SK-N-SH (cell line): ENCODE data around the gene ARHGAP15. TPM values are rescaled to one million over a fixed set of nuclear protein-coding genes. Genes with fewer than 3 reads are reported as not detected.

Experiments
- CTCF ChIA-PET: fragments of 300-600, 350-600 bp; formaldehyde crosslinking; extraction: SDS; loops from one replicate; lab custom pipeline; 2021; lab: Yijun Ruan, JAX
- POLR2A ChIA-PET: fragments of 350-600 bp; sonication (Branson Sonifier 250); formaldehyde crosslinking; extraction: SDS; loops from one replicate; lab custom pipeline; 2020; ENCODE audit warnings: antibody characterized with exemption, inconsistent platforms; lab: Yijun Ruan, JAX
- DNase-seq: peaks from one replicate; pipeline ENCODE4 v3.0.0; 2012
- H2AFZ ChIP-seq: fragments of 200-600 bp; sonication (generic); 2 replicates; pipeline ENCODE4 v1.8.1; 2016; ENCODE audit warnings: antibody characterized with exemption, mild to moderate bottlenecking, low read depth
- H3F3A ChIP-seq: fragments of 200-600 bp; sonication (generic); replicated peaks from 2 replicates; pipeline ENCODE3; 2016; ENCODE audit warnings: antibody characterized with exemption, mild to moderate bottlenecking; ENCODE audit not compliant: insufficient read depth
- H3K27ac ChIP-seq, 2 experiments: fragments of 200-500 bp in 1 of 2; fragments of 200-600 bp in 1 of 2; sonication (Bioruptor generic) in 1 of 2; sonication (generic), shearing (Covaris generic) in 1 of 2; 2 replicates each; pipeline versions ENCODE4 v1.5.1 to v1.6.1; 2014 to 2016; ENCODE audit warnings: low read depth in 2 of 2, inconsistent platforms in 1 of 2, low read length in 1 of 2, mild to moderate bottlenecking in 1 of 2, mixed read lengths in 1 of 2
- H3K27me3 ChIP-seq: fragments of 200-600 bp; sonication (generic), shearing (Covaris generic); 2 replicates; pipeline ENCODE4 v1.6.1; 2016; ENCODE audit warnings: mixed run types; ENCODE audit not compliant: insufficient read depth
- H3K36me3 ChIP-seq, 2 experiments: fragments of 200-500 bp in 1 of 2; fragments of 200-600 bp in 1 of 2; sonication (Bioruptor generic) in 1 of 2; sonication (generic) in 1 of 2; replicated peaks in 1 of 2; 2 replicates each; pipeline versions ENCODE3 to v1.5.1; 2014 to 2016; ENCODE audit warnings: low read length in 1 of 2, mild to moderate bottlenecking in 1 of 2; ENCODE audit not compliant: insufficient read depth in 2 of 2, control insufficient read depth in 1 of 2
- H3K4me1 ChIP-seq, 2 experiments: fragments of 200-500 bp in 1 of 2; fragments of 200-600 bp in 1 of 2; sonication (Bioruptor generic) in 1 of 2; sonication (generic), shearing (Covaris generic) in 1 of 2; 2 replicates each; pipeline versions ENCODE4 v1.5.1 to v1.6.1; 2014 to 2016; ENCODE audit warnings: low read depth in 1 of 2, low read length in 1 of 2, mixed run types in 1 of 2; ENCODE audit not compliant: insufficient read depth in 2 of 2, control insufficient read depth in 1 of 2
- H3K4me2 ChIP-seq: fragments of 200-600 bp; sonication (generic), shearing (Covaris generic); 2 replicates; pipeline ENCODE4 v1.6.1; 2017; ENCODE audit warnings: mixed run types
- H3K4me3 ChIP-seq, 2 experiments: fragments of 200-500 bp in 1 of 2; fragments of 200-600 bp in 1 of 2; sonication (Bioruptor generic) in 1 of 2; sonication (generic), shearing (Covaris generic) in 1 of 2; 2 replicates each; pipeline versions ENCODE4 v1.5.1 to v1.8.1; 2014 to 2016; ENCODE audit warnings: low read depth in 2 of 2, inconsistent platforms in 1 of 2, low read length in 1 of 2, mild to moderate bottlenecking in 1 of 2, mixed read lengths in 1 of 2, moderate library complexity in 1 of 2
- H3K79me2 ChIP-seq: fragments of 200-600 bp; sonication (generic); 2 replicates; pipeline ENCODE4 v1.8.1; 2017; ENCODE audit warnings: mild to moderate bottlenecking; ENCODE audit not compliant: insufficient read depth
- H3K9ac ChIP-seq: fragments of 200-600 bp; sonication (generic); 2 replicates; pipeline ENCODE4 v1.6.1; 2017; ENCODE audit warnings: mixed run types
- H3K9me2 ChIP-seq: fragments of 200-600 bp; sonication (generic); 2 replicates; pipeline ENCODE4 v1.6.1; 2017; ENCODE audit warnings: mixed run types
- H3K9me3 ChIP-seq: fragments of 200-600 bp; sonication (generic); 2 replicates; pipeline ENCODE4 v1.6.1; 2017; ENCODE audit warnings: mixed run types, mild to moderate bottlenecking, moderate library complexity
- H4K20me1 ChIP-seq: fragments of 200-600 bp; sonication (generic); 2 replicates; pipeline ENCODE4 v1.6.1; 2017; ENCODE audit warnings: mild to moderate bottlenecking, mixed run types; ENCODE audit not compliant: insufficient read depth
- EZH2phosphoT487 ChIP-seq: fragments of 200-600 bp; sonication (generic); IDR thresholded peaks from 2 replicates; pipeline ENCODE4 v1.6.1; 2017; ENCODE audit warnings: low read depth, mixed run types, mild to moderate bottlenecking, antibody characterized with exemption, moderate library complexity, borderline replicate concordance
- FOSL2 ChIP-seq: IDR thresholded peaks from 2 replicates; pipeline ENCODE4 v1.4.0; 2012; ENCODE audit warnings: low read depth, mild to moderate bottlenecking, moderate library complexity, borderline replicate concordance
- JUND ChIP-seq: IDR thresholded peaks from 2 replicates; pipeline ENCODE4 v1.4.0; 2012
- MAX ChIP-seq: IDR thresholded peaks from 2 replicates; pipeline ENCODE4 v1.4.0; 2012; ENCODE audit warnings: low read depth
- MEF2A ChIP-seq: IDR thresholded peaks from 2 replicates; pipeline ENCODE4 v1.4.0; 2012; ENCODE audit warnings: low read depth, borderline replicate concordance
- RAD21 ChIP-seq: IDR thresholded peaks from 2 replicates; pipeline ENCODE4 v1.6.1; 2012; ENCODE audit warnings: mild to moderate bottlenecking, low read length
- SIN3A ChIP-seq: IDR thresholded peaks from 2 replicates; pipeline ENCODE4 v1.6.1; 2012; ENCODE audit warnings: low read depth, mild to moderate bottlenecking, low read length, moderate library complexity, borderline replicate concordance
- SMC3 ChIP-seq: IDR thresholded peaks from 2 replicates; pipeline ENCODE4 v1.6.1; 2012; ENCODE audit warnings: low read depth, low read length, improper control_type of control experiment
- TAF1 ChIP-seq: IDR thresholded peaks from 2 replicates; pipeline ENCODE4 v1.6.1; 2012; ENCODE audit warnings: low read depth, mild to moderate bottlenecking, low read length, moderate library complexity, borderline replicate concordance
- TCF12 ChIP-seq: IDR thresholded peaks from 2 replicates; pipeline ENCODE4 v1.4.0; 2012
- TEAD4 ChIP-seq: IDR thresholded peaks from 2 replicates; pipeline ENCODE4 v1.4.0; 2012; ENCODE audit warnings: mild to moderate bottlenecking, borderline replicate concordance; ENCODE audit not compliant: insufficient read depth
- USF1 ChIP-seq: IDR thresholded peaks from 2 replicates; pipeline ENCODE4 v1.4.0; 2012; ENCODE audit warnings: low read depth, borderline replicate concordance
- YY1 ChIP-seq: IDR thresholded peaks from 2 replicates; pipeline ENCODE4 v1.4.0; 2012; ENCODE audit warnings: low read depth, mild to moderate bottlenecking
- WGBS: methylation state at CpG from one replicate; pipeline ENCODE4 v1.1.6; 2017; ENCODE audit warnings: low lambda C conversion rate; 5-methylcytosine and 5-hydroxymethylcytosine counted together
- polyA plus RNA-seq, 3 experiments: library from polyadenylated mRNA; depleted of rRNA; stranded (reverse); fragments of >200 nt; gene quantifications; 2 replicates each; pipeline ENCODE4 v1.2.3, GENCODE V29; 2012
- TF ChIP-seq, protein P1 (sequence below): fragments of 150-350 bp; IDR thresholded peaks from 2 replicates; pipeline ENCODE4 v1.6.1; 2016; ENCODE audit warnings: mild to moderate bottlenecking, low read depth, low read length
- TF ChIP-seq, protein P2 (sequence below): fragments of 200-600 bp; sonication (generic); IDR thresholded peaks from 2 replicates; pipeline ENCODE4 v1.6.1; 2017; ENCODE audit warnings: antibody characterized with exemption, mild to moderate bottlenecking, moderate library complexity
- TF ChIP-seq, protein P3 (sequence below): IDR thresholded peaks from 2 replicates; pipeline ENCODE4; 2012

Gene ARHGAP15
- polyA plus RNA-seq, 1 of the 3 experiments (the other 2 are of a cell fraction): not detected

DNA sequence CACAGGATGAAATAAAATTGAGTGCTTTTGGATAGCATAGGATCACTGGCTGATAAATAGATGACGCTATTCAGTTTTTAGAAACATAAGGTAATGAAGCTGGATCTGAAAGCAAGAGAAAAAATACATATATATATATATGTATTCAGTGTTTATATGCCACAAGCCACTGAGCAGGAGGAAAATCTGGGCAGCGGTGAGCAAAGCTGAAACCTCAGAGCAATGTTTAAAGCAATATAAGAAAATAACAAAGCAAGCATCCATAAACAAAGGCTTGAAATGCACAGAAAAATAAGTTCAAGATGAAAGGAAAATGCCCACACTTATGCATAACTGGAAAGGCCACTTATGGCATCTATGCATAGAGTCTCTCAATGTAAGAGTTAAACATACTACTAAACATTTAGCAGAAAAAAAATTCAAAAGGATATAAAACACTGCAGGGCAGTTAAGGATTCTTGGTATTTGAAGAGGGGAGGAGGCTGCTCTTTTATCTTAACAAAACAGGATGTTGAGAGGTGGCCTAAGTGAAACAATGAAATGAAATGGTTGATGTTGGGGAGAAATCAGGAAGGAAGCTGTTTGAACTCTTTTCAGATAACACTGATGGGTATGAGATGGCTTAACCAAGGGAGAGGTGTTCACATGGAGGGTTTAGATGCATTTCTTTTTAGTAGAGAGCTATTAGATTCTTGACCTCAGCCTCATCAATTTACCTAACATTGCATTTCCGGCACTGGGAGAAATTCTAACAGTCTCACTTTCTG, 129.1 kb downstream of the ARHGAP15 start:
- Histone ChIP-seq H3K4me1 (no peaks in the 10 kb centered on the region; a peak in 2 of 4 replicates), H3K9me3 (no peaks in the 10 kb centered on the region), H4K20me1 (no peaks in the 10 kb centered on the region), H2AFZ (no peak overlapping the region), H3K27me3 (no peaks in the 10 kb centered on the region), H3K36me3 (no peaks in the 10 kb centered on the region), H3K4me3 (no peak overlapping the region), H3F3A (no peaks in the 10 kb centered on the region), H3K79me2 (no peaks in the 10 kb centered on the region), H3K9ac (no peak overlapping the region), H3K9me2 (no peaks in the 10 kb centered on the region), H3K27ac (no peak overlapping the region), H3K4me2 (no peak overlapping the region)
- TF ChIP-seq EZH2phosphoT487: no peak
- no peak for TF ChIP-seq TAF1
- TF ChIP-seq, protein P1, sequence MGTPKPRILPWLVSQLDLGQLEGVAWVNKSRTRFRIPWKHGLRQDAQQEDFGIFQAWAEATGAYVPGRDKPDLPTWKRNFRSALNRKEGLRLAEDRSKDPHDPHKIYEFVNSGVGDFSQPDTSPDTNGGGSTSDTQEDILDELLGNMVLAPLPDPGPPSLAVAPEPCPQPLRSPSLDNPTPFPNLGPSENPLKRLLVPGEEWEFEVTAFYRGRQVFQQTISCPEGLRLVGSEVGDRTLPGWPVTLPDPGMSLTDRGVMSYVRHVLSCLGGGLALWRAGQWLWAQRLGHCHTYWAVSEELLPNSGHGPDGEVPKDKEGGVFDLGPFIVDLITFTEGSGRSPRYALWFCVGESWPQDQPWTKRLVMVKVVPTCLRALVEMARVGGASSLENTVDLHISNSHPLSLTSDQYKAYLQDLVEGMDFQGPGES: no peak
- TF ChIP-seq RAD21: no peak
- TF ChIP-seq, protein P2, sequence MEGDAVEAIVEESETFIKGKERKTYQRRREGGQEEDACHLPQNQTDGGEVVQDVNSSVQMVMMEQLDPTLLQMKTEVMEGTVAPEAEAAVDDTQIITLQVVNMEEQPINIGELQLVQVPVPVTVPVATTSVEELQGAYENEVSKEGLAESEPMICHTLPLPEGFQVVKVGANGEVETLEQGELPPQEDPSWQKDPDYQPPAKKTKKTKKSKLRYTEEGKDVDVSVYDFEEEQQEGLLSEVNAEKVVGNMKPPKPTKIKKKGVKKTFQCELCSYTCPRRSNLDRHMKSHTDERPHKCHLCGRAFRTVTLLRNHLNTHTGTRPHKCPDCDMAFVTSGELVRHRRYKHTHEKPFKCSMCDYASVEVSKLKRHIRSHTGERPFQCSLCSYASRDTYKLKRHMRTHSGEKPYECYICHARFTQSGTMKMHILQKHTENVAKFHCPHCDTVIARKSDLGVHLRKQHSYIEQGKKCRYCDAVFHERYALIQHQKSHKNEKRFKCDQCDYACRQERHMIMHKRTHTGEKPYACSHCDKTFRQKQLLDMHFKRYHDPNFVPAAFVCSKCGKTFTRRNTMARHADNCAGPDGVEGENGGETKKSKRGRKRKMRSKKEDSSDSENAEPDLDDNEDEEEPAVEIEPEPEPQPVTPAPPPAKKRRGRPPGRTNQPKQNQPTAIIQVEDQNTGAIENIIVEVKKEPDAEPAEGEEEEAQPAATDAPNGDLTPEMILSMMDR: no peak
- TF ChIP-seq FOSL2: no peak
- TF ChIP-seq MAX: no peak
- TF ChIP-seq TEAD4: no peak
- no peak for TF ChIP-seq SIN3A
- TF ChIP-seq MEF2A: no peak
- no peak for TF ChIP-seq JUND
- TF ChIP-seq YY1: no peak
- no peak for TF ChIP-seq SMC3
- TF ChIP-seq, protein P3, sequence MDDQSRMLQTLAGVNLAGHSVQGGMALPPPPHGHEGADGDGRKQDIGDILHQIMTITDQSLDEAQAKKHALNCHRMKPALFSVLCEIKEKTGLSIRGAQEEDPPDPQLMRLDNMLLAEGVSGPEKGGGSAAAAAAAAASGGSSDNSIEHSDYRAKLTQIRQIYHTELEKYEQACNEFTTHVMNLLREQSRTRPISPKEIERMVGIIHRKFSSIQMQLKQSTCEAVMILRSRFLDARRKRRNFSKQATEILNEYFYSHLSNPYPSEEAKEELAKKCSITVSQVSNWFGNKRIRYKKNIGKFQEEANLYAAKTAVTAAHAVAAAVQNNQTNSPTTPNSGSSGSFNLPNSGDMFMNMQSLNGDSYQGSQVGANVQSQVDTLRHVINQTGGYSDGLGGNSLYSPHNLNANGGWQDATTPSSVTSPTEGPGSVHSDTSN: no peak
- no peak for TF ChIP-seq TCF12
- no peak for TF ChIP-seq USF1
- POLR2A ChIA-PET: no interaction called here
- 53% methylated on average over 3 of the region's 3 CpGs for WGBS
- CTCF ChIA-PET: interaction anchor here (0.6 to 8.2 kb wide), 35 partner anchors 8 to 1940 kb away, joined by 3 to 92 read pairs (median 5); no protein-coding TSS in a partner anchor
- no peak for DNase-seq
